ENCODE data around the gene PTPRD.

Gene PTPRD

DNA sequence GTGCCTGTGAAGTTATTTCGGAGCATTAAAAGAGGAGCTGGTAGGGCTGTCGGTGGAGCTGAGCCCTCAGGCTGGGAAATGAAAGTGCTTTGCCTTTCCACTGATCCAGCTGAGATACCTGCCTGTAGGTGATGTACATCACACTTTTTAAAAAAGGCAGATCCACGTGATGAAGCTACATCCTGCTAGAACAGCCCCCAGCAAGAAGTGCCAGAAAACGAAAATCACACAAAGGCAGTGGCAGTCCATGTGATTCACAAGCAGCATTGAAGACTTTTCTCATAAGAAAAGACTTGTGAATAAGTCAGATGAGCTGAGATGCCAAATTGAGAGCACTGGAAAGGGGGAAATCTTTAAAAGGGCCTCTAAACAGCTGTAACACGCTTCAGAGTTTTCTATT is 765.1 kb downstream of the PTPRD start:
- no peak for DNase-seq

DNA sequence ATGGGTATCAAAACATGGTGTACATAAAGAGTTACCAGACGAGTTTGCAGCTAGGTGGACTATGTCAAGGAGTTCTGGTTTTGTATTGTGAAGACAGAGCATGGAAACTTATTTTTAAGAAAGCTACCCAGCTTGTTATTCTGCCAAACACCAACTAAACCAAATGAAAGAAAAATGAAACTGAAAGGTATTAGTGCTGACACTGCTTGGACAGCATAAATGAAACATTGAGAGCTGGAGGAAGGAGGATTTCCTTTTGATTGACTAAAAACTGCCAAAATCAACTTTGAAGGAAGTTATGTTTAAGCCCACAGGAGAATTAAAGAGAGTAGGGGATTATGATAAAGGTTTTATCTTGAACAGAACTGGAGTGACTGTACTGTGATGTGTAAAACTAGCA is 766.2 kb downstream of the PTPRD start:
- no peak for DNase-seq

GRCh38 chr9:9820436-9820835 is 792.4 kb downstream of the PTPRD start:
- DNase-seq = no peak

DNA sequence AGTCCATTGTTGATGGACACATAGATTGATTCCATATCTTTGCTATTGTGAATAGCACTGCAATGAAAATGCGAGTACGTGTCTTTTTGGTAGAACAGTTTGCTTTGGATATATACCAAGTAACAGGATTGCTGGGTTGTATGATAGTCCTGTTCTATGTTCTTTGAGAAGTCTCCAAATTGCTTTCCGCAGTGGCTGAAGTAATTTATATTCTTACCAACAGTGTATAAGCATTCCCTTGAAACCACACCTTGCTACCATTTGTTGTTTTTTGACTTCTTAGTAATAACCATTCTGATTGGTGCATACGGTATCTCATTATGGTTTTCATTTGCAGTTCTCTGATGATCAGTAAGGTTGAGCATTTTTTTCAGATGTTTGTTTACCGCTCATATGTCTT is 792.9 kb downstream of the PTPRD start:
- DNase-seq = no peak

- no peak for DNase-seq
These were observed 795.6 kb downstream of the PTPRD start for GRCh38 chr9:9817176-9817575.

DNA sequence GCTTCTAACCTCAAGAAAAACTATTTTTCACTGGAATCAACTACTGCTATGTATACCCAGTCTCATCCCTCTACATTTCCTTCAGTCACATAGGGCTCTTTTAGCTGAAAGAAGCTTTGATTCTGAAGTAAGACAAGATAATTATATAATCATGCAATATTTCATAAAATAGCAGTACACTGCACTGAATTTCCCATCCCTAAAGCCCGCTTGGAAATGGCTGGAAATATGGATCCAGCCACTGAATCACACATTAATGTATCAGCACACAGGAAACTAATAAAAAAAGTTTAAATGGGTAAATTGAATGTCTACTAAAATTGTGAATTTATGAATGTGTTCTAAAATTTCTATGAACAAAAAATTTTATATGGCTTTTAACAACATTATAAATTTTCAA is 808.7 kb downstream of the PTPRD start:
- no peak for DNase-seq

GRCh38 chr9:9799287-9799686 is 813.5 kb downstream of the PTPRD start:
- no peak for DNase-seq

DNA sequence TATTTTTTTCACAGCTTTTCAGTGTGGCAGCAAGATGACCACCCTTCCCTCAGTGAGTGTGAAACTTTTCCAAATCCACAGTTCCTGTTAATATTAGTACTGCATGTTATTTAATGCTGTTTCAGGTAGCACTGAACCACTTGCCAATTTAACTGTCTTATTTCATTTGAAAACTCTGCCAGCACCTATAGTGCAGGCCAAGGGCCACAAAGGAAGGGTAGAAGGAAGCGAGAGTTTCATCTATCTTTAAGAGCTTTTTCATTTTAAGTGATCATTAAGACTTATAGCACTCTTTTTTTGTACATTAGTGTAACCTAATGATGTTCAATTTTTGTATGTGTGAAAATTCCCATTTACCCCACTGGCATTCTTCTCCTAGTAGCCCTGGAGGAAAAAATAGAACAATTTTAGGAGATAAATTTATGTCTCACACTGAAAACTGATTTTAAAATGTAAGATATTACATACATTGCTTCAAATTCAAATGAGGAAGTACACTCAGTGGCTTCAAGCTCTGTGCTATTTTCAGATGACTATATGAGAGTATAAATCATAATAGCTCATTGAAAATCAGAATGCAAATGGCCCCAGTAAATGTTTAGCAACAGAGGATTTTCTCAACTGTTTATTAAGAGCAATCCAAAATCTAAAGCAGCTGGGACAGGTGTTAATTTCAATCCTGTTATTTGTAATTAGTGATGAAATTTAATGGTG is 820.5 kb downstream of the PTPRD start:
- DNase-seq = no peak

DNA sequence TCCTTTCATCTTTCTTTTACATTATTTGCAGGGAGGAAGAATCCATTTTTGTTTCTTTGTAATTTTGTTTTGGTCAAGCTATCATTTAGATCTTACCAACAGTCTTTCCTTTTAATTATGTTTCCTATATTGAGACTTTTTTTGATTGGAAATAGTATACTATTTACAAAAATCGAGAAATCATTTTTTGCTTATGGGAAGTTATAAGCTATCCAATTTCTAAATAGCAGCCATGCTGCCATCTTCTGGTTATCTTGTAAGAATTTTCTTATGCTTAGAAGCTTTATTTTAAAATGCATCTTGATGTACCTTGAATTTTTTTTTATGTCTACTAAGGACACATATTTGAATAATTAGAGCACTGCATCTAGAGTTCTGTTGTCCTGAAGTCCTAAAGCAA is 821.2 kb downstream of the PTPRD start:
- no peak for DNase-seq

- DNase-seq = no peak
These were observed 822.5 kb downstream of the PTPRD start for GRCh38 chr9:9790216-9790872.

DNA sequence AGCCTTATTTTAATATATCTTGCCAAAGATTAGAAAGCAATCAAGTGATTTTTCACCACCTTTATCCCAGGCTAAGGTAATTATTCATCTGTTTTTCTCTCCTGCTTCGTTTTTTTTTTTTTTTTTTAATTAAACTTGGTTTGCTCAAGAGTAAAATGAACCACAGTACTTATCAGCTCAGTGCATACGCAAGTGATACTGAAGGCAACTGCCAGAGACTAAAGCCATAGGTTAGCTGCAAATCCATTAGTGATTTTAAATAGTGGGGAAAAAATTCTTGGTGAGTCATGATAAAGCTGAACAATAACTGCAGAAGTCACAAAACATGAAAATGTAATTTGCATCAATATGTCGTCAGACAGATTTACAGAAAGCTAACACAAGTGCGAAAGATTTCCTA is 829.1 kb downstream of the PTPRD start:
- no peak for DNase-seq

- no peak for DNase-seq
These were observed 829.6 kb downstream of the PTPRD start for GRCh38 chr9:9783211-9783610.

- DNase-seq = no peak
These were observed 834.5 kb downstream of the PTPRD start for GRCh38 chr9:9778293-9778692.

DNA sequence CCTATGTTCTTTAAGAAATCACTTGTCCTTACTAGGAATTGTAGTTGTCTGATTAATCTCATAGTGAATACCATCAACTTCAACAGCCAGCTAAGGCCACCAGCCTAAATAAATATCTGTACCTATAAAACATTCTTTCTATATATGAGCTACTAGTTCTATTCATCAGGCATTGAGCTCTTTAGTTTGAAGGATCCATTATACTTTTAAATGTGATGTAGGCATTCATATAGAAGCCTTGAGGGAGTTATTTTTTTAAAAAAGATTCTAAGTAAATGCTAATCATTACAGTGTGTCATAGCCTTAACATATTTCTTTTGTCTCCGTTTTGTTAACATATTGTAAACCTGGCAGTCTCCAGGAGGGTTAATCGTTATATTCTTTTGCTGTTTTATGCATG is 838.3 kb downstream of the PTPRD start:
- DNase-seq = no peak

- DNase-seq = no peak
These were observed 841.5 kb downstream of the PTPRD start for GRCh38 chr9:9771314-9771713.

DNA sequence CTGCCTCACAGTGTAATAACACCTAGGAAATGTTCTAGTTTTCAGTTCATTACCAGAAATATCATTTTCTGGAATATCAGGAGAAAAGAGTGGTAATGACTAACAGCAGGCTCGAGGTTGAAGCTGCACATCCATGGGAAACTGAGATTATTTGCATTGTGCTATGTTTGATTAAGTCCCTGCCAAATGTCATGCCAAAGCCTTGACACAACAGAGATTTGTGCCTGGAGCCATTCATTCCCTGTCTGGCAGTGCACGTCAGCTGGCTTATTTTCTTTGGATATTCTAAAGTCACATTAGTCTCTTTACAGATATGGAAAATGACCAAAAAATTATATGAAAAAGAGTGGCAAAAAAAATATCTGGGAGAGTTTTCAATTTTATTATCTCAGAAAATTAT is 848.0 kb downstream of the PTPRD start:
- DNase-seq = no peak

- no peak for DNase-seq
These were observed 858.6 kb downstream of the PTPRD start for GRCh38 chr9:9754186-9754585.

DNA sequence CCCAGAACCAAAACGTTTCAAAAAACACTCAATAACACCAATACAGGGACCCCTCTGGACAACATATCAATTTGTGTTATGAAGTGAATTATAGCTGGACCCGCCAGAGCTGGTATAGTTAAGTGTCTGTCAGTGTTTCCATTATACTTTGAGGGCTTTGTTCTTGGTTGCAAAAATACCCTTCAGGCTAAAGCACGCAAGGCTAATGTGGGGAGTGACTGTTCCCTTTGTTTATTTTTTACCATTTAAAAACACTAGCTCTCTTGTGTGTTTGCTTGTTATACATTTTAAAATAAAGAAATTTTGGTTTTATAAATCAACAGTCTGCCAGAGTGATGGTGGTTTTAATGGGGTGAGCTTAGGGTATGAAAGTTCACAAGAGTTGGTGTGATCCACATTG is 859.5 kb downstream of the PTPRD start:
- DNase-seq = no peak

- no peak for DNase-seq
These were observed 860.1 kb downstream of the PTPRD start for GRCh38 chr9:9752722-9753121.

DNA sequence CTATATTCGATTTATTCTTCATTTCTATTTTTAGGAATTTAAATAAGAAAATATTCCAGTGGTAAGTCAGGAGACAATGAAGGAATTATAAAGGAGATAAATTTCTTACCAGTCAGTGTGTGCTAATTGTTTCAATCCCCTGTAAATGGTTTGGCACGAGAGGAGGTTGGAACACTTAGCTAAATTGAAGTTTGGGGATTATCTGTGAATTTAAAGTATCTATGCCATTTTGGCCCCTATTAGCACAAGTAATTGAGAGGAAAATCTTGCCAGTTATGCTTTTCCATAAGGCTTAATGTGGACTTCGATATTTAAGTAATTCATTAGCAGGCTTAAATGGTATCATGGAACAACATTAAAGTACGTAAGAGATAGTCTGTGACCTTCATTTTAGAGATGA is 860.8 kb downstream of the PTPRD start:
- no peak for DNase-seq

DNA sequence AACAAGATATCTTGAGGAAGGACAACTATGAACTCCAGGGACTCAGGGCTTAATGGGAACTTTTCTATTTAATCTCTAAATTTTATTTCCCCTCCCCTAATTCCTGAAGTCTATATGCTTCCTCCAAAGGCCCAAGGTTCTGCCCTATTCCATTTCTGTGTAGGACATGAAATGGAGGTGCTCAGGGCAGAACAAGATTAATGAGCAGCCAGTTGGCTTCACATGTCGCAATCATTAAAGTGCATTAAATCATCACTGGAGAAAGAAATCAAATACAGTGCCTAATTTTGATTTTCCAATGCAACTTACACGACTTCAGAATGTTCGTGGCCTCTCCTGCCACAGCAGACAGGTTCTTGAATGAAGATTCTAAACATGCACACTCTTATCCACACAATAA is 862.1 kb downstream of the PTPRD start:
- no peak for DNase-seq

DNA sequence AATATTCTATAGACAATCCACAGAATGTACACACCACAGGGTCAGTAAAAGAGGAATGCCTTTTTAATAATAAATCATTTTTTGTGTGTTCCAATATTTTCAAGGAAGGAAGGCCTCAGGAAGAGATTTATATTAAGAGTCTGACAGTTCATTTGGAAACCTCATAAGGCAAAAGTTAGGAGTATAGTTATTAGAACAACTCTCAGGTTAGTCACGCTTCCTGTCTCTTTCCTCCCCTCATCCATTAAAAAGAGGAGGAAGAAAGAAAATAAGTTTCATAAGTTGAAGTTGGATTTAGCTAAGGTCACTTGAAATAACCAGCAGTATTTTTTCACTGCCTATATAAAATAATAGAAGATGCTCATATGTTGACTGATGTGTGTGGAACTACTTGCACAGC is 863.2 kb downstream of the PTPRD start:
- DNase-seq = no peak

DNA sequence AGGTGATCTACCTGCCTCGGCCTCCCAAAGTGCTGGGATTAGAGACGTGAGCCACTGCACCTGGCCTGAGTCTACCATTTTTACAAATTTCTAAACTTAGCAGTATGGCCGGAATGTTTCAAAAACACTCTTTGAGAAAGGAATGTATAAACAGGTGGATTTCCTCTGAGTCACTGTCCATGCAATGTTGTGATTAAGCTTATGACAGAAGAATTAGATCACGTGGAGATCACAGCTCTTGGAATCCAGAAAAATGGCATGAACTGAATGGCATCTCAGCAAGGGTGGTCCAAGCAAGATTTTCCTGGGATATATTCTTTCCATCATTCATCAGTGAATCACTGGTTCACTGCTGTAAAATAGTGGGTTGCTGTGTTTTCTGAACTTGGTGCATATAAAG is 865.0 kb downstream of the PTPRD start:
- no peak for DNase-seq

DNA sequence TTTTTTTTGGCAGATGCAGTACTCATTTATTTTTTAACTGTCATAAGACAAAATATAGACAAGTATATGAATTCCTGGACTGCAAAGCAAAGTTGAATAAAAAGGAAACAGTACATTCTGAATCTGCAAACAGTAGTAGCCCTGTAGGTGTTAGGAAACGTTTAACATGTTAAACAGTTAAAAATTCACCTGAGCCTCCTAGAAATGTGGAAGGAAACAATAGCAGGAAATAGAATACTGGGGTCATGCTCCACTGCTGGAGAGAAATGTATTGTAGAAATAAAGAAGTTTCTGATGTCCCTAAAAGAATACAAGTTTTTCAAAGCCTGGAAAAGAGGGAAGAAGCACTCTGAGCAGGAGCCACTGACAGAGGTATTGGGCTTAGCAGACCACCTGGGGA is 866.0 kb downstream of the PTPRD start:
- no peak for DNase-seq

- no peak for DNase-seq
These were observed 869.0 kb downstream of the PTPRD start for GRCh38 chr9:9743822-9744221.

All from activated CD4-positive, alpha-beta T cell treated with anti-CD3 and anti-CD28 coated beads, Interleukin-2, amount 50 U/mL, for 4 hours (primary cell).